ENCODE measurements around the gene ZNF385D. TPM values are rescaled to one million over a fixed set of nuclear protein-coding genes. Genes with fewer than 3 reads are reported as not detected.

ZNF385D gene
- total RNA-seq, 1 experiment from 2014 or later: not detected

GRCh38 chr3:21670386-21670785, 80.6 kb downstream of the ZNF385D start:
- DNase-seq (ENCODE audit: low spot score): no peak

GRCh38 chr3:21668012-21668411, 83.0 kb downstream of the ZNF385D start:
- DNase-seq (ENCODE audit: low spot score): no peak

GRCh38 chr3:21665444-21666100, 85.4 kb downstream of the ZNF385D start:
- no peak for DNase-seq (ENCODE audit: low spot score)

GRCh38 chr3:21664996-21665395, 86.0 kb downstream of the ZNF385D start:
- DNase-seq (ENCODE audit: low spot score): no peak

GRCh38 chr3:21662403-21662802, 88.6 kb downstream of the ZNF385D start:
- DNase-seq (ENCODE audit: low spot score): no peak

GRCh38 chr3:21654662-21655061, 96.3 kb downstream of the ZNF385D start:
- DNase-seq (ENCODE audit: low spot score): no peak

GRCh38 chr3:21654241-21654640, 96.8 kb downstream of the ZNF385D start:
- DNase-seq (ENCODE audit: low spot score): no peak

- DNase-seq (ENCODE audit: low spot score): no peak
Measured at GRCh38 chr3:21649519-21649918, 101.5 kb downstream of the ZNF385D start.

GRCh38 chr3:21647961-21648360, 103.0 kb downstream of the ZNF385D start:
- no peak for DNase-seq (ENCODE audit: low spot score)

GRCh38 chr3:21645121-21645897, 105.7 kb downstream of the ZNF385D start:
- DNase-seq (ENCODE audit: low spot score): peak; percentile 29

- no peak for DNase-seq (ENCODE audit: low spot score)
Measured at GRCh38 chr3:21644268-21644667, 106.7 kb downstream of the ZNF385D start.

- no peak for DNase-seq (ENCODE audit: low spot score)
Measured at GRCh38 chr3:21643752-21644151, 107.3 kb downstream of the ZNF385D start.

- DNase-seq (ENCODE audit: low spot score): peak; percentile 3
Measured at GRCh38 chr3:21642433-21642832, 108.6 kb downstream of the ZNF385D start.

- no peak for DNase-seq (ENCODE audit: low spot score)
Measured at GRCh38 chr3:21641959-21642358, 109.1 kb downstream of the ZNF385D start.

- no peak for DNase-seq (ENCODE audit: low spot score)
Measured at GRCh38 chr3:21638488-21638887, 112.5 kb downstream of the ZNF385D start.

- DNase-seq (ENCODE audit: low spot score): no peak
Measured at GRCh38 chr3:21634112-21634511, 116.9 kb downstream of the ZNF385D start.

- DNase-seq (ENCODE audit: low spot score): no peak
Measured at GRCh38 chr3:21624524-21624923, 126.5 kb downstream of the ZNF385D start.

GRCh38 chr3:21621181-21621651, 129.8 kb downstream of the ZNF385D start:
- DNase-seq (ENCODE audit: low spot score): peak; percentile 2

GRCh38 chr3:21620511-21621155, 130.4 kb downstream of the ZNF385D start:
- no peak for DNase-seq (ENCODE audit: low spot score)

- no peak for DNase-seq (ENCODE audit: low spot score)
Measured at GRCh38 chr3:21618695-21619094, 132.3 kb downstream of the ZNF385D start.

GRCh38 chr3:21613372-21614070, 137.5 kb downstream of the ZNF385D start:
- no peak for DNase-seq (ENCODE audit: low spot score)

- no peak for DNase-seq (ENCODE audit: low spot score)
Measured at GRCh38 chr3:21601178-21601577, 149.8 kb downstream of the ZNF385D start.
